Ovary (tissue), 9 donors: ENCODE results near the gene HLCS. TPM values are rescaled to one million over a fixed set of nuclear protein-coding genes. Genes with fewer than 3 reads are reported as not detected.

Experiments
- DNase-seq, 5 donors: peaks; one replicate each; pipeline ENCODE4 v3.0.0-alpha.2; 2019 to 2020
- H3K27ac ChIP-seq, 2 donors: fragments of 200-600 bp; one replicate each; pipeline versions ENCODE4 v1.5.1 to v1.8.0; 2019 to 2022
- H3K27me3 ChIP-seq: fragments of 200-600 bp; one replicate; pipeline ENCODE4 v1.8.0; 2022
- H3K36me3 ChIP-seq: fragments of 200-600 bp; sonication (generic); one replicate; pipeline ENCODE4 v1.5.1; 2019
- H3K4me1 ChIP-seq: one replicate; pipeline ENCODE4 v1.8.1; 2013; ENCODE audit warnings: mild to moderate bottlenecking, moderate library complexity; ENCODE audit not compliant: insufficient read depth
- H3K4me3 ChIP-seq: fragments of 200-600 bp; sonication (generic); one replicate; pipeline ENCODE4 v1.5.1; 2017
- H3K9me3 ChIP-seq, 2 donors: fragments of 200-600 bp in 1 of 2; sonication (generic) in 1 of 2; one replicate each; pipeline versions ENCODE4 v1.5.1 to v1.8.1; 2013 to 2019; ENCODE audit warnings: mild to moderate bottlenecking in 1 of 2, moderate library complexity in 1 of 2
- EP300 ChIP-seq: sonication (generic); formaldehyde crosslinking; IDR thresholded peaks from one replicate; pipeline ENCODE4 v1.6.1; 2017; ENCODE audit warnings: antibody characterized with exemption
- POLR2A ChIP-seq: fragments of 450-650 bp; IDR thresholded peaks from one replicate; pipeline ENCODE4 v1.6.1; 2017; ENCODE audit warnings: antibody characterized with exemption, mild to moderate bottlenecking, moderate library complexity
- WGBS, 3 donors: extraction: QIAGEN DNeasy Blood & Tissue Kit in 1 of 3; methylation state at CpG; one replicate each; pipeline versions ENCODE4 v1.1.5 to v1.1.7; 2013 to 2017; 5-methylcytosine and 5-hydroxymethylcytosine counted together
- intact Hi-C, 4 donors: fragments of 100-400 bp; cut with DNase I; formaldehyde crosslinking; loops; one replicate each; pipeline versions ENCODE4 v1.11.0 to v1.15.1; 2022 to 2023
- polyA plus RNA-seq, 2 donors: library from polyadenylated mRNA; stranded (reverse); fragments of 200-250 nt in 1 of 2; fragments of 350-450 nt in 1 of 2; fragmentation: Illumina TruSeq in 1 of 2; extraction: RNeasy Lipid Tissue Mini Kit (QIAGEN cat#74804) in 1 of 2; gene quantifications; one replicate each; pipeline ENCODE4 v1.2.3, GENCODE V29; 2013 to 2014
- total RNA-seq, 7 donors: library from RNA; depleted of rRNA in 2 of 7; stranded (reverse); fragments of >200 nt in 2 of 7; fragmentation: NEBNext Ultra II Directional in 3 of 7; extraction: Animal tissue kit (Norgen Biotek cat#: 25700) in 3 of 7; gene quantifications; one replicate each; pipeline versions ENCODE4 v1.1.0 to v1.2.4, GENCODE V29; 2016 to 2023
- TF ChIP-seq, protein P1 (sequence below), 3 donors: fragments of 450-650 bp in 2 of 3; fragments of 200-600 bp in 1 of 3; IDR thresholded peaks; one replicate each; pipeline versions ENCODE4 v1.5.1 to v1.8.0; 2016 to 2022; ENCODE audit warnings: antibody characterized with exemption in 3 of 3, mild to moderate bottlenecking in 1 of 3
- donor health status: DM: no; HTN: no; CAD: no; lungs with moderate emphysema.
- donor health status: DM: no; HTN: no; CAD: no.
- donor health status: Bipolar disorder and iron deficiency.
- donor health status: DM: yes; HTN: yes; CAD: no.
- donor health status: DM: no; HTN: no; CAD: no.
- donor health status: DM: yes; HTN: yes; CAD: no.

HLCS gene
- total and polyA plus RNA-seq, 9 donors = 4.0 to 20.3 (median 12.4) TPM

DNA sequence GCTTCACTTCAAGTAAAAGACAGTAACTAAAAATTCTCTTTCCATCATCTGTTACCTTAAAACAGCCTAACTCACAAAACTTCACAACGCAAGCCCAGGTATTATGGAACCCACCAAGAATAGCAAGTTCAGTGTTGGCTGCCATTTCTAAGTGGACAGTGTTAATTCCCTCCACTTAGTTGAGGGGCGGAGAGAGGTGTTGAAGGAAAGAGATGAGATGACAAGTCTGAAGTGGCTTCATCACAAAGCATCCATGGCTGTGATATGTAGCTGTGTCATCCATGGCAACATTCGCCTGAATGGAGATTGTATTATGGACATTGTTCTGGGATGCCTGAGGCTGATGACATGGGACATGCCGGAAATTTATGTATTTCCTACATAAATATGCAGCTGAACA lies 165.7 kb downstream of the HLCS start:
- Histone ChIP-seq H3K27me3 (no peaks in the 10 kb centered on the region), H3K9me3 (no peaks in the 10 kb centered on the region), H3K36me3 (no peaks in the 10 kb centered on the region), H3K4me3 (no peak overlapping the region), H3K27ac (no peak overlapping the region), H3K4me1 (peaks cover 6% of the 10 kb centered on the region)
- 96 to 99% (median 98%) methylated on average over 4 of the region's 4 CpGs for WGBS, 3 donors
- TF ChIP-seq, protein P1, sequence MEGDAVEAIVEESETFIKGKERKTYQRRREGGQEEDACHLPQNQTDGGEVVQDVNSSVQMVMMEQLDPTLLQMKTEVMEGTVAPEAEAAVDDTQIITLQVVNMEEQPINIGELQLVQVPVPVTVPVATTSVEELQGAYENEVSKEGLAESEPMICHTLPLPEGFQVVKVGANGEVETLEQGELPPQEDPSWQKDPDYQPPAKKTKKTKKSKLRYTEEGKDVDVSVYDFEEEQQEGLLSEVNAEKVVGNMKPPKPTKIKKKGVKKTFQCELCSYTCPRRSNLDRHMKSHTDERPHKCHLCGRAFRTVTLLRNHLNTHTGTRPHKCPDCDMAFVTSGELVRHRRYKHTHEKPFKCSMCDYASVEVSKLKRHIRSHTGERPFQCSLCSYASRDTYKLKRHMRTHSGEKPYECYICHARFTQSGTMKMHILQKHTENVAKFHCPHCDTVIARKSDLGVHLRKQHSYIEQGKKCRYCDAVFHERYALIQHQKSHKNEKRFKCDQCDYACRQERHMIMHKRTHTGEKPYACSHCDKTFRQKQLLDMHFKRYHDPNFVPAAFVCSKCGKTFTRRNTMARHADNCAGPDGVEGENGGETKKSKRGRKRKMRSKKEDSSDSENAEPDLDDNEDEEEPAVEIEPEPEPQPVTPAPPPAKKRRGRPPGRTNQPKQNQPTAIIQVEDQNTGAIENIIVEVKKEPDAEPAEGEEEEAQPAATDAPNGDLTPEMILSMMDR (IDR thresholded peaks at IDR 0.05) = no peak
- TF ChIP-seq EP300 (no peak), POLR2A (no peak)
- no peak for DNase-seq
- intact Hi-C loops = no loop called here

- Histone ChIP-seq H3K4me1 (peaks cover 6% of the 10 kb centered on the region), H3K9me3 (no peaks in the 10 kb centered on the region), H3K27me3 (no peaks in the 10 kb centered on the region), H3K4me3 (no peak overlapping the region), H3K27ac (peak overlapping the region in 1 of 2 donors; percentile 27), H3K36me3 (no peaks in the 10 kb centered on the region)
- peak in 1 of 5 donors; percentile 23 for DNase-seq
- WGBS, 3 donors = 10 to 44% (median 13%) methylated on average over 5 of the region's 5 CpGs
- intact Hi-C loops = no loop called here
- TF ChIP-seq EP300 = no peak
- TF ChIP-seq, protein P1 (IDR thresholded peaks at IDR 0.05) = no peak
- no peak for TF ChIP-seq POLR2A
Measured at GRCh38 chr21:36799869-36800268, 166.6 kb downstream of the HLCS start.

GRCh38 chr21:36798491-36798890 lies 168.0 kb downstream of the HLCS start:
- H3K27ac ChIP-seq = no peak overlapping the region
- intact Hi-C loops = no loop called here
- TF ChIP-seq, protein P1 (IDR thresholded peaks at IDR 0.05) = no peak
- no peak for TF ChIP-seq EP300
- TF ChIP-seq POLR2A = no peak
- H3K36me3 ChIP-seq = no peaks in the 10 kb centered on the region
- H3K9me3 ChIP-seq = no peaks in the 10 kb centered on the region
- H3K4me3 ChIP-seq = no peak overlapping the region
- no peak for DNase-seq
- H3K4me1 ChIP-seq = peaks cover 6% of the 10 kb centered on the region
- no peaks in the 10 kb centered on the region for H3K27me3 ChIP-seq

- Histone ChIP-seq H3K4me1 (peaks cover 5% of the 10 kb centered on the region), H3K4me3 (no peak overlapping the region), H3K27ac (no peak overlapping the region), H3K36me3 (no peaks in the 10 kb centered on the region), H3K9me3 (no peaks in the 10 kb centered on the region), H3K27me3 (no peaks in the 10 kb centered on the region)
- intact Hi-C loops = no loop called here
- TF ChIP-seq POLR2A = no peak
- TF ChIP-seq, protein P1 (IDR thresholded peaks at IDR 0.05) = no peak
- no peak for TF ChIP-seq EP300
- 94 to 95% (median 94%) methylated on average over 2 of the region's 2 CpGs for WGBS, 3 donors
- no peak for DNase-seq
Measured at GRCh38 chr21:36796070-36796469, 170.4 kb downstream of the HLCS start.
